ENCODE results near the gene TTPAL. TPM values are rescaled to one million over a fixed set of nuclear protein-coding genes. Genes with fewer than 3 reads are reported as not detected.

Gene TTPAL
- total and polyA plus RNA-seq, 4 donors: 11.6 to 39.7 (median 17.6) TPM

GRCh38 chr20:44432618-44433577 is 42.8 kb upstream of the TTPAL start:
- no peaks in the 10 kb centered on the region for H3K27me3 ChIP-seq (ENCODE audit: control insufficient read depth in 4 of 4, insufficient read depth in 4 of 4, low read length in 3 of 4)
- 63% methylated on average over 8 of the region's 8 CpGs for WGBS
- no peak overlapping the region for H3K4me3 ChIP-seq (ENCODE audit: low read depth in 1 of 3, low read length in 3 of 3)
- peaks cover 0 to 40% (median 26%) of the 10 kb centered on the region in 4 donors for H3K4me1 ChIP-seq (ENCODE audit: control insufficient read depth in 4 of 4, insufficient read depth in 4 of 4, low read length in 3 of 4)
- H3K27ac ChIP-seq (ENCODE audit: low read depth in 1 of 2, low read length in 2 of 2): peak overlapping the region; percentile 90 to 95
- H3K9ac ChIP-seq (ENCODE audit: low read depth in 1 of 2, low read length in 2 of 2): peak overlapping the region in 1 of 2 donors; percentile 29
- H3K9me3 ChIP-seq (ENCODE audit: control insufficient read depth in 4 of 4, low read length in 3 of 4): no peaks in the 10 kb centered on the region
- DNase-seq (ENCODE audit: low spot score): no peak
- no peak for TF ChIP-seq NR2F2 (IDR thresholded peaks at IDR 0.05)
- no peak for TF ChIP-seq RAD21 (IDR thresholded peaks at IDR 0.05)
- peak in 1 of 2 donors; percentile 17 for TF ChIP-seq HNF4A (conservative IDR thresholded peaks at IDR 0.05)
- H3K36me3 ChIP-seq (ENCODE audit: control insufficient read depth in 4 of 4, insufficient read depth in 3 of 4, low read depth in 1 of 4, low read length in 3 of 4): peaks cover 9 to 17% (median 12%) of the 10 kb centered on the region in 4 donors

DNA sequence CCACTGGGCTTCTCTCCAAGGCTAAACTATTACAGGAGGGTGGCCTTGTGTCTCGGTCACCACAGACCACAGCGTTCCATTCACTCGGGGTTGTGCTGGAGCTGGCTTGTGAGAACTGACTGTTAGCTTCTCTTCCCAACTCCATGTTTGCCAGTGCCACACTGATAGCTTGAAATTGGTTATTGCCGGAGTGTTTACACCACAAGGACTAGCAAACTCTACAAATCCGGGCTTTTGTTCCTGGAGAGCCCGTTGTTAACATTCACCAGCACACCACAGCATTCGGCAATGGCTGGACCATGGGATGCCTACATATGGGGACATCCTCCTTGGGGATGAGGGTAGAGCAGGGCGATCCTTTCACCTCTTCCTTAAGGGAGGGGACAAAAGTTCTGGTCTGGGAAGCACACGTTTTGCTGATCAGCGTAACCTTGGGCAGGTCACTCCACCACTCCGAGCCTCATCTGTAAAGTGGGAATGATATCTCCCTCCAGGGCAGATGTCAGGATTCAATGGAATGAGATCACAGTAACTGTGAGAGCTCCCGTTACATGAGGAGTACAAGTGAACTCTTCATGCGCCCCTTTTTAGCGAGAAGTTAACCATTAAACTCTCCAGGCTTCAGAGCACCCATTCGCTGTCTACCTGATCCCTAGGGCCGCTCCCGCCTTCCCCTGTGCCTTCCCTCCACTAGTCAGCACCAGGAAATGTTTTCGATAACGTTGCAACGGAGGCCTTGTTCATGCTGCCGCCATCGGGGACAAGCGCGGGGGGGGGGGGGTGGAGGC is 41.7 kb upstream of the TTPAL start:
- Histone ChIP-seq H3K27ac (ENCODE audit: low read depth in 1 of 2, low read length in 2 of 2) (peak overlapping the region; percentile 90 to 95), H3K4me3 (ENCODE audit: low read depth in 1 of 3, low read length in 3 of 3) (no peak overlapping the region), H3K4me1 (ENCODE audit: control insufficient read depth in 4 of 4, insufficient read depth in 4 of 4, low read length in 3 of 4) (peaks cover 0 to 40% (median 23%) of the 10 kb centered on the region in 4 donors), H3K27me3 (ENCODE audit: control insufficient read depth in 4 of 4, insufficient read depth in 4 of 4, low read length in 3 of 4) (no peaks in the 10 kb centered on the region), H3K9ac (ENCODE audit: low read depth in 1 of 2, low read length in 2 of 2) (peak overlapping the region; percentile 24 to 41), H3K9me3 (ENCODE audit: control insufficient read depth in 4 of 4, low read length in 3 of 4) (no peaks in the 10 kb centered on the region), H3K36me3 (ENCODE audit: control insufficient read depth in 4 of 4, insufficient read depth in 3 of 4, low read depth in 1 of 4, low read length in 3 of 4) (peaks cover under 1 to 11% (median 6%) of the 10 kb centered on the region in 4 donors)
- WGBS: 20% methylated on average over 24 of the region's 24 CpGs
- TF ChIP-seq CTCF (IDR thresholded peaks at IDR 0.05; ENCODE audit: low read depth, low read length, missing input control): no peak
- no peak for TF ChIP-seq NR2F2 (IDR thresholded peaks at IDR 0.05)
- peak; percentile 64 for TF ChIP-seq SP1 (IDR thresholded peaks at IDR 0.05)
- TF ChIP-seq MAX (IDR thresholded peaks at IDR 0.05): peak; percentile 49
- peak; percentile 85 for TF ChIP-seq YY1 (IDR thresholded peaks at IDR 0.05)
- peak; percentile 25 to 44 for TF ChIP-seq RAD21 (IDR thresholded peaks at IDR 0.05)
- TF ChIP-seq FOXA2 (IDR thresholded peaks at IDR 0.05): no peak
- no peak for TF ChIP-seq TAF1 (conservative IDR thresholded peaks at IDR 0.05)
- no peak for TF ChIP-seq FOXA1 (IDR thresholded peaks at IDR 0.05)
- TF ChIP-seq ATF3 (IDR thresholded peaks at IDR 0.05): no peak
- no peak for TF ChIP-seq GABPA (IDR thresholded peaks at IDR 0.05 in 1 of 2, conservative IDR thresholded peaks at IDR 0.05 in 1 of 2)
- no peak for TF ChIP-seq HNF4G (IDR thresholded peaks at IDR 0.05)
- TF ChIP-seq, protein P1, sequence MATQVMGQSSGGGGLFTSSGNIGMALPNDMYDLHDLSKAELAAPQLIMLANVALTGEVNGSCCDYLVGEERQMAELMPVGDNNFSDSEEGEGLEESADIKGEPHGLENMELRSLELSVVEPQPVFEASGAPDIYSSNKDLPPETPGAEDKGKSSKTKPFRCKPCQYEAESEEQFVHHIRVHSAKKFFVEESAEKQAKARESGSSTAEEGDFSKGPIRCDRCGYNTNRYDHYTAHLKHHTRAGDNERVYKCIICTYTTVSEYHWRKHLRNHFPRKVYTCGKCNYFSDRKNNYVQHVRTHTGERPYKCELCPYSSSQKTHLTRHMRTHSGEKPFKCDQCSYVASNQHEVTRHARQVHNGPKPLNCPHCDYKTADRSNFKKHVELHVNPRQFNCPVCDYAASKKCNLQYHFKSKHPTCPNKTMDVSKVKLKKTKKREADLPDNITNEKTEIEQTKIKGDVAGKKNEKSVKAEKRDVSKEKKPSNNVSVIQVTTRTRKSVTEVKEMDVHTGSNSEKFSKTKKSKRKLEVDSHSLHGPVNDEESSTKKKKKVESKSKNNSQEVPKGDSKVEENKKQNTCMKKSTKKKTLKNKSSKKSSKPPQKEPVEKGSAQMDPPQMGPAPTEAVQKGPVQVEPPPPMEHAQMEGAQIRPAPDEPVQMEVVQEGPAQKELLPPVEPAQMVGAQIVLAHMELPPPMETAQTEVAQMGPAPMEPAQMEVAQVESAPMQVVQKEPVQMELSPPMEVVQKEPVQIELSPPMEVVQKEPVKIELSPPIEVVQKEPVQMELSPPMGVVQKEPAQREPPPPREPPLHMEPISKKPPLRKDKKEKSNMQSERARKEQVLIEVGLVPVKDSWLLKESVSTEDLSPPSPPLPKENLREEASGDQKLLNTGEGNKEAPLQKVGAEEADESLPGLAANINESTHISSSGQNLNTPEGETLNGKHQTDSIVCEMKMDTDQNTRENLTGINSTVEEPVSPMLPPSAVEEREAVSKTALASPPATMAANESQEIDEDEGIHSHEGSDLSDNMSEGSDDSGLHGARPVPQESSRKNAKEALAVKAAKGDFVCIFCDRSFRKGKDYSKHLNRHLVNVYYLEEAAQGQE (IDR thresholded peaks at IDR 0.05): peak; percentile 80
- TF ChIP-seq RXRA (IDR thresholded peaks at IDR 0.05): peak; percentile 43 to 55
- TF ChIP-seq, protein P2, sequence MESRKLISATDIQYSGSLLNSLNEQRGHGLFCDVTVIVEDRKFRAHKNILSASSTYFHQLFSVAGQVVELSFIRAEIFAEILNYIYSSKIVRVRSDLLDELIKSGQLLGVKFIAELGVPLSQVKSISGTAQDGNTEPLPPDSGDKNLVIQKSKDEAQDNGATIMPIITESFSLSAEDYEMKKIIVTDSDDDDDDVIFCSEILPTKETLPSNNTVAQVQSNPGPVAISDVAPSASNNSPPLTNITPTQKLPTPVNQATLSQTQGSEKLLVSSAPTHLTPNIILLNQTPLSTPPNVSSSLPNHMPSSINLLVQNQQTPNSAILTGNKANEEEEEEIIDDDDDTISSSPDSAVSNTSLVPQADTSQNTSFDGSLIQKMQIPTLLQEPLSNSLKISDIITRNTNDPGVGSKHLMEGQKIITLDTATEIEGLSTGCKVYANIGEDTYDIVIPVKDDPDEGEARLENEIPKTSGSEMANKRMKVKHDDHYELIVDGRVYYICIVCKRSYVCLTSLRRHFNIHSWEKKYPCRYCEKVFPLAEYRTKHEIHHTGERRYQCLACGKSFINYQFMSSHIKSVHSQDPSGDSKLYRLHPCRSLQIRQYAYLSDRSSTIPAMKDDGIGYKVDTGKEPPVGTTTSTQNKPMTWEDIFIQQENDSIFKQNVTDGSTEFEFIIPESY (IDR thresholded peaks at IDR 0.05): peak; percentile 38
- TF ChIP-seq JUND (IDR thresholded peaks at IDR 0.05): peak in 1 of 2 donors; percentile 14
- TF ChIP-seq HNF4A (conservative IDR thresholded peaks at IDR 0.05): peak in 1 of 2 donors; percentile 14
- TF ChIP-seq EGR1 (IDR thresholded peaks at IDR 0.05; ENCODE audit: low read depth in 2 of 2): no peak
- peak; percentile 57 for DNase-seq (ENCODE audit: low spot score)
